ENCODE measurements around the gene AQP5. TPM values are rescaled to one million over a fixed set of nuclear protein-coding genes. Genes with fewer than 3 reads are reported as not detected.

The AQP5 gene
- total and polyA plus RNA-seq, 11 donors, result 0.20 to 0.78 (median 0.51) TPM; not detected in 4

DNA sequence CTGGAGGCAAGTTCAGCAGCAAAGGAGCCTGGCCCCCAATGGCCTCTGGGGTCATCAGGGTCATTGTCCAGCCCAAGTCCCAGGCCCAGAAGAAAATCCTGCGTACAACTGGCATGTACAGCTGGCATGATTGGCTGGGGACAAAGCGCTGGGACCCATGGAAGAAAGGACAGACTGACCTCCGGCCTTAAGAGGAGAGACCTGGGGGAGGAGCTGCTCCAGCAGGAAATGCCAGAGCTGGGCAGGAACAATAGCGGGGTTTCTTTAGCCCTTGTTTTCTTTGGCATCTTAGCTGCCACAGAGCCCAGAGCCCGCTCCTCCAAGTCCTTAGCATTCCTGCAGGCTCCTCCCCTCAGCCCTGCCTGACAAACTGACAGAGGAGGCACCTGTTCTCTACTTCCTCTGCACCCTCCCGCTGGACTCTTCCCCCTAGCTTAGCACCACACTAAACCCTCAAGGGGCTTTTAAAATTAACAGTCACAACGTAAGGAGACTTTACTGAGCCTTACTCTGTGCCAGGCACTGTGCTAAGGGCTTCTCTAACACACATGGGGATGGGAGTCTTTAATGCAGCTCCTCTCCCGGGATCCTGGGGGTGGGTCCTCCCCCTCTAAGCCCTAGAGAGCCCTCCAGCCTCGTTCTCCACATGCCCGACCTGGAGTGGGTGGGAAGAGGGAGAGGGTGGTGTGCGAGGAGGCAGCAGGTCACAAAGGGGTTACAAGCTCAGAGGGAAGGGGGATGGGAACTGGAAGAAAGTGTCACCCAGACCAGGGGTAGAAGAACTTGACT, 1.8 kb upstream of the AQP5 start:
- H3K27me3 ChIP-seq, result peaks cover 0 to 91% (median 23%) of the 10 kb centered on the region in 9 donors
- no peak overlapping the region for H3K27ac ChIP-seq
- ATAC-seq, result no peak
- H3K4me3 ChIP-seq, result no peak overlapping the region
- H3K9me3 ChIP-seq, result no peaks in the 10 kb centered on the region
- TF ChIP-seq, protein P1, sequence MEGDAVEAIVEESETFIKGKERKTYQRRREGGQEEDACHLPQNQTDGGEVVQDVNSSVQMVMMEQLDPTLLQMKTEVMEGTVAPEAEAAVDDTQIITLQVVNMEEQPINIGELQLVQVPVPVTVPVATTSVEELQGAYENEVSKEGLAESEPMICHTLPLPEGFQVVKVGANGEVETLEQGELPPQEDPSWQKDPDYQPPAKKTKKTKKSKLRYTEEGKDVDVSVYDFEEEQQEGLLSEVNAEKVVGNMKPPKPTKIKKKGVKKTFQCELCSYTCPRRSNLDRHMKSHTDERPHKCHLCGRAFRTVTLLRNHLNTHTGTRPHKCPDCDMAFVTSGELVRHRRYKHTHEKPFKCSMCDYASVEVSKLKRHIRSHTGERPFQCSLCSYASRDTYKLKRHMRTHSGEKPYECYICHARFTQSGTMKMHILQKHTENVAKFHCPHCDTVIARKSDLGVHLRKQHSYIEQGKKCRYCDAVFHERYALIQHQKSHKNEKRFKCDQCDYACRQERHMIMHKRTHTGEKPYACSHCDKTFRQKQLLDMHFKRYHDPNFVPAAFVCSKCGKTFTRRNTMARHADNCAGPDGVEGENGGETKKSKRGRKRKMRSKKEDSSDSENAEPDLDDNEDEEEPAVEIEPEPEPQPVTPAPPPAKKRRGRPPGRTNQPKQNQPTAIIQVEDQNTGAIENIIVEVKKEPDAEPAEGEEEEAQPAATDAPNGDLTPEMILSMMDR (IDR thresholded peaks at IDR 0.05), result no peak
- no peak for TF ChIP-seq POLR2A (IDR thresholded peaks at IDR 0.05)
- WGBS, 4 donors, result 48 to 52% (median 50%) methylated on average over 11 of the region's 11 CpGs
- H3K4me1 ChIP-seq, result peaks cover 0 to 24% (median 5%) of the 10 kb centered on the region in 12 donors
- no peaks in the 10 kb centered on the region for H3K36me3 ChIP-seq
- intact Hi-C loops (cut with DNase I), result loop anchor here in 6 of 10 donors (5.0 to 10.0 kb wide), 5 partner anchors 93 to 225 kb away; no protein-coding TSS in a partner anchor
- peak in 1 of 5 donors; percentile 21 for DNase-seq

DNA sequence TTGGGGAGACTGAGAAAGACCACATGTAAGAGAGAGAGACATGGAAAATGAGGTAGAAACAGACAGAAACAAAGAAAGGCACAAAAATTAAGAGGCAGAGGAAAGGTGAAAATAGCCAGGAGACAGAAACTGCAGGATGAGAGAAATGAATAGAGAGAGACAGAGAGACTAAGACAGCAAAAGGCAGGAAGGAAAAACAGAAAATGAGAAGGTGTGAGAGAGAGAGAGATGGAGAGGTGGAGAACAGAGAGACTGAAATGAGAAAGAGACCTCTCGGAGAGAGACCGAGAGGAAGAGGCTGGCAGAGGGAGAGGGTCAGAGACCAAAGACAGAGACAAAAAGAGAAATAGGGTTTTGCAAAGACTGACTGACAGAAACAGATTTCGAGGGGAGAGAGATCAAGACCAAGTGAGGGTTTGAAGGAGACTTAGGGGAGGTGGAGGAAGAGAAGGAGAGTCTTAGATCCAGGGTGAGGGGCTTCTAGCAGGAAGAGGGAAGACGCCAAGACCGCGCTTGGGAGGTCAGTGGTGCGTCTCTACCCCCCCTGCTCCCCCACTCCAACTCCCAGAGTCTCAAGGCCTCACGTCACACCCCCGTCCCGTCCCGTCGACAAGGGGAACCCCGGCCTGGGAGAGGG, 1.1 kb upstream of the AQP5 start:
- ATAC-seq, result no peak

DNA sequence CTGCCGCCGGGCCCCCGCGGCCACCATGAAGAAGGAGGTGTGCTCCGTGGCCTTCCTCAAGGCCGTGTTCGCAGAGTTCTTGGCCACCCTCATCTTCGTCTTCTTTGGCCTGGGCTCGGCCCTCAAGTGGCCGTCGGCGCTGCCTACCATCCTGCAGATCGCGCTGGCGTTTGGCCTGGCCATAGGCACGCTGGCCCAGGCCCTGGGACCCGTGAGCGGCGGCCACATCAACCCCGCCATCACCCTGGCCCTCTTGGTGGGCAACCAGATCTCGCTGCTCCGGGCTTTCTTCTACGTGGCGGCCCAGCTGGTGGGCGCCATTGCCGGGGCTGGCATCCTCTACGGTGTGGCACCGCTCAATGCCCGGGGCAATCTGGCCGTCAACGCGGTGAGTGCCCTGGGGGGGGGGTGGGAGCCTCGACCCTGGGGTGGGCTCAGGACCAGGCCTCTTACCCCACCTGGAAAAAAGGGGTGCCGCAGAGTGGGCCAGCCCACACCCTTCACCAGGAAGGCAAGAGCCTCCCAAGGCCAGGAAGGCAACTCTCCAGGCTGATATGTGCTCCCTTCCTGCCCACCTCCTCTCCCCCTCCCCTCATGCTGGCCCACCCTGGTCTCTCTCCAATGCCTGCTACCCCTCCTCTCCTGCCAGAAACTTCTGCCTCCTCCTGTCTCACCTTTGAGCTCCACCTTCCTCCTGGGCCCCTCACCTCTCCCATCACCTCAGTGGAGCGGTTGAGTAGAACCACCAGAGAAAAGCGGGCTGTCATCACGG, 507 bp downstream of the AQP5 start:
- Histone ChIP-seq H3K27me3 (peaks cover 0 to 80% (median 17%) of the 10 kb centered on the region in 9 donors), H3K27ac (no peak overlapping the region), H3K9me3 (no peaks in the 10 kb centered on the region), H3K4me3 (peak overlapping the region in 1 of 12 donors; percentile 47), H3K36me3 (no peaks in the 10 kb centered on the region), H3K4me1 (peaks cover 0 to 29% (median 7%) of the 10 kb centered on the region in 12 donors)
- TF ChIP-seq, protein P1 (IDR thresholded peaks at IDR 0.05), result no peak
- TF ChIP-seq POLR2A (IDR thresholded peaks at IDR 0.05), result no peak
- 64 to 75% (median 68%) methylated on average over 31 to 37 of the region's 37 CpGs for WGBS, 4 donors
- ATAC-seq (no peak), DNase-seq (no peak)
- intact Hi-C loops (cut with DNase I), result loop anchor here in 5 of 10 donors (5.0 to 10.0 kb wide), 4 partner anchors 95 to 223 kb away; no protein-coding TSS in a partner anchor

More for the DNA sequence above, 1.1 kb upstream of the AQP5 start:
- Histone ChIP-seq H3K4me1 (peaks cover 0 to 24% (median 5%) of the 10 kb centered on the region in 12 donors), H3K4me3 (peak overlapping the region in 3 of 12 donors; percentile 11 to 47 (median 45)), H3K27me3 (peaks cover 0 to 87% (median 17%) of the 10 kb centered on the region in 9 donors), H3K27ac (no peak overlapping the region), H3K36me3 (no peaks in the 10 kb centered on the region), H3K9me3 (no peaks in the 10 kb centered on the region)
- DNase-seq, result no peak
- no peak for TF ChIP-seq POLR2A (IDR thresholded peaks at IDR 0.05)
- TF ChIP-seq, protein P1 (IDR thresholded peaks at IDR 0.05), result no peak
- intact Hi-C loops (cut with DNase I), result loop anchor here in 5 of 10 donors (5.0 to 10.0 kb wide), 4 partner anchors 93 to 224 kb away; no protein-coding TSS in a partner anchor
- WGBS, 4 donors, result 43 to 56% (median 46%) methylated on average over 13 of the region's 13 CpGs
